GM19468 (cell line): ENCODE measurements around the gene SEMA3B.
"Not testable (repeated sequence)": the region's sequence is repeated elsewhere in the genome, so short reads cannot be mapped to it uniquely, and the experiment has no call there.

Experiments
- ATAC-seq: cut with Tn5 transposase; IDR thresholded peaks from one replicate; pipeline ENCODE4 v1.9.1; 2021; ENCODE audit warnings: mild to moderate bottlenecking, moderate library complexity, moderate number of reproducible peaks; ENCODE audit not compliant: unreplicated experiment; ENCODE audit errors: extremely low read depth

Gene SEMA3B

GRCh38 chr3:50303013-50303815 lies 34.3 kb downstream of the SEMA3B start, which contains the start of gene HYAL1:
HYAL1 (minus strand) TSS chr3:50303574; CDS start chr3:50302956, 618 bp downstream.
- no peak for ATAC-seq

DNA sequence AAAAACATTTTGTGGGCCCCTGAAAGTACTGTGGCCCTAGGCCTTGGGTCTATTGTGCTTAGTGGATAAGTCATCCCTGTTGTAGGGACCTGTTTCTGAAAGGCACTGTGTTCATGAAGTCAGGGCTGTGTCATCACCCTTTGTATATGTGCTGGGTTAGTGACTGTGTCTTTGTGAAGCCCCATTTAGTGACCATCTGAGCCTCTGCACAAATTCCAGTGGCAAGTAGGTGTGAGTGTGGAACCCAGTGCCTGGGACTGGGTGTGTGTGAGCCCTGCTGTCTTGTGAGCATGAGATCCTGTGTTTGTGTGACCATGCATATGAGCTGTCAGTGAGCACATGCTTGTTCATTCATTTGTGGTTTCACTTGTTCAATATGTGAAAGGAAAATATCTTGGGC lies 35.7 kb downstream of the SEMA3B start:
- ATAC-seq: no peak

DNA sequence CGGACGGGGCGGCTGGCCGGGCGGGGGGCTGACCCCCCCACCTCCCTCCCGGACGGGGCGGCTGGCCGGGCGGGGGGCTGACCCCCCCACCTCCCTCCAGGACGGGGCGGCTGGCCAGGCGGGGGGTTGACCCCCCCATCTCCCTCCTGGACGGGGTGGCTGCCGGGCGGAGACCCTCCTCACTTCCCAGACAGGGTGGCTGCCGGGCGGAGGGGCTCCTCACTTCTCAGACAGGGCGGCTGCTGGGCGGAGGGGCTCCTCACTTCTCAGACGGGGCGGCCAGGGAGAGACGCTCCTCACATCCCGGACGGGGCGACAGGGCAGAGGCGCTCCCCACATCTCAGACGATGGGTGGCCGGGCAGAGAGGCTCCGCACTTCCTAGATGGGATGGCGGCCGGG lies 43.1 kb downstream of the SEMA3B start:
- not testable (repeated sequence) for ATAC-seq

GRCh38 chr3:50314342-50314741 lies 45.4 kb downstream of the SEMA3B start:
- no peak for ATAC-seq

DNA sequence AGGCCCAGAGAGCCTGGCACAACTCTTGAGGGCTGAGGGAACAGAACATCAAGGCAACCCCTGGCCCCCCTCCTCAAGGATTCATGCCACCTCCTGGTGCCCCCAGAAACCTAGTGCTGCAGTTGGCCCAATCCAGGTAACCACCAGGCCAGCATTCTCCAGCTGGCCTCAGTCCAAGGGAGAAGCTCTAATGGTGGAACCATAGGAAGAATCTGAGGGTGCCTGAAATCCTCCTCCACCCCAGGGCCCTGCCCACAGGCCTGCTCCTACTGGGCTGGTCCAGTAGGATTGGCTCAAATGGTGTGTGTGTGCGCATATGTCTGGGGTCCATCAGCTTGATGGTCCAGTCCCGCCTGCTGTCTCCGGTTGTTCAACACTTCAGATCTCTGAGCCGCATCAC lies 45.9 kb downstream of the SEMA3B start:
- no peak for ATAC-seq

DNA sequence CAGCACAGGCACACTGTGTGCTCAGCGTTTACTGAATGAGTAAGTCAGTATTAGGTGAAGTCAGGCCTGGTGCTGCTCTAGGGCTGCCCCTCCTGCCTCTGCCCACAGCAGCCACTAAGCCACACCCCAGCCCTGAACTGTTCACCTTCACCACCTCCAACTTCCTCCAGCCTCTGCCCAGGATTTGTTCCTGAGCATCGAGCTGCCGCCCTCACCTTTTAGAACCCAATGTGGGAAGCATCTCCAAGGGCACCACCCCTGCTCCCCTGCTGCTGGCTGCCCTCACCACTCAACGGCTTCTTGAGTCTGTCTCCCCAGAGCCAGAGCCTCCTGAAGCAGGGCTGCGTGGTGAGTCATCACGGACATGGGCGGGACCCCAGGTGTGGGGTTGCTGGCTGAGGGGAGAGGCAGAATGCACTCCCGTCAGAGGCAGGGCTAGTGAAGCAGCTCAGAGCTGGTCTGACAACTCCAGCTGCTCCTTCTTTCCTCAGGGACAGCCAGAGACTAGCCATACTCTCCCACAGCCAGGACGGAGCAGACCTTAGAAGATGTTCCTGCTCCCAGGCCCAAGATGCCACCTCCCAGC lies 47.8 kb downstream of the SEMA3B start:
- ATAC-seq: no peak

GRCh38 chr3:50317300-50317699 lies 48.4 kb downstream of the SEMA3B start:
- ATAC-seq: no peak

GRCh38 chr3:50318163-50318562 lies 49.2 kb downstream of the SEMA3B start:
- ATAC-seq: no peak

- no peak for ATAC-seq
These were observed 49.7 kb downstream of the SEMA3B start for GRCh38 chr3:50318615-50319014.

- no peak for ATAC-seq
These were observed 50.4 kb downstream of the SEMA3B start for GRCh38 chr3:50319181-50319893.

DNA sequence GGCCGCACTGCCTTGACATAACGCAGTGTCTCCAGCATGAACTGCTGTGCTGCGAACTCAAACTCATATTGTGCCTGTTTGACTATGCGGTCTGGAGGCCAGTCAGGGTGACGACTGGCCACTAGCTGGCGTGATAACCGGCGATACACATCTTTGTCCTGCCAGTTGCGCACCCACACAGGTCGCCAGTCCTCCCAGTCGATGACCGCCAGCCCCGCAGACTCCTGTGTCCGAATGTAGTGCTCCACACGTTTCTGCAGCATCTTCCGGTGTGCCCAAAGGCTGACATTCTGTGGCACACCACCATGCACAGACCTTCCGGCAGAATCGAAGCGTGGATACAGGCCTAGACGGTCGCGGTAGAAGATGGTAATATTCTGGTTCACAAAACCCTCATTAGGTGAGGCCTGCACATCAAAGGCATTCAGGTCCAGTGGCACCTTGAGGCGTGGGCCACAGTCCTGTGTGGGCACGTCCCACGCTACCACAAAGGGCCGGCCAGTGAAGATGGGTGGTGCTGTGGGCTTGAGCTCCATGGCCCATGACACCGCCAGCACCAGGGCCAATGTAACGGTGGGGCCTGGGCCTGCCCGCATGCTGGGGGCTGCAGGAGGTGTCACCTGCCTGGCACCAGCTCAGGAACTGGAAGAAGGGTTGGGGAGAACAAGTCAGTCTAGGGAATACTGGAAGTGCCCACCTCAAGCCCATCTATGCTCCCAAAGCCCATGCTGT lies 51.1 kb downstream of the SEMA3B start:
- no peak for ATAC-seq

GRCh38 chr3:50320853-50321335 lies 51.9 kb downstream of the SEMA3B start:
- ATAC-seq: no peak

- peak; percentile 55 for ATAC-seq
These were observed 52.6 kb downstream of the SEMA3B start for GRCh38 chr3:50321336-50322114.

- no peak for ATAC-seq
These were observed 53.1 kb downstream of the SEMA3B start for GRCh38 chr3:50322115-50322385.

GRCh38 chr3:50322386-50323091 lies 53.6 kb downstream of the SEMA3B start, which contains the start of gene HYAL2:
HYAL2 (minus strand) TSS chr3:50322745; CDS start chr3:50320489, 2,256 bp downstream.
- no peak for ATAC-seq

DNA sequence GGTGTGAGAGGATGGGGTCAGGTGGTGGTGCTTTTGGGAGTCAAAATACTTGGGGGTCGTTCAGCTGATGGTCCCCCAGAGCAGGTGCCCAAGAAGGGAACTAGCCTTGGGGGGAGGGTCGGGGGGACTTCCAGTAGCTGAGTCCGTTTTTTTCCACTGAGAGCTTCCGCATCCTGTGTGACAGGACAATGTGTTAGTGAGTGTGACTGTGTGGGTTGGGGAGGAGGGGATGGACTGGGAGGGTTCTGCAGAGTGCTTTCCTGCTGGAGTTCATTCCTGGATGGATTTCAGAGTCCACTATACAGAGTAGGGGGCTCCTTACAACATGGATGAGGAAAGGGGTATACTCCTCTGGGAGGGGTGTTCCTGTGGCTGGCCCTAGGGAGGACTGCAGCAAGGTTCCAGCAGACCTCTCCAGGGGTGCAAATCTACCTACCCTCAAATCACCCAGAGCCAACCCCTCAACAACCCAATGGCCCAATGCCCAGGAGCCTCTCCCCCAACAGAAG lies 54.2 kb downstream of the SEMA3B start:
- ATAC-seq: no peak

DNA sequence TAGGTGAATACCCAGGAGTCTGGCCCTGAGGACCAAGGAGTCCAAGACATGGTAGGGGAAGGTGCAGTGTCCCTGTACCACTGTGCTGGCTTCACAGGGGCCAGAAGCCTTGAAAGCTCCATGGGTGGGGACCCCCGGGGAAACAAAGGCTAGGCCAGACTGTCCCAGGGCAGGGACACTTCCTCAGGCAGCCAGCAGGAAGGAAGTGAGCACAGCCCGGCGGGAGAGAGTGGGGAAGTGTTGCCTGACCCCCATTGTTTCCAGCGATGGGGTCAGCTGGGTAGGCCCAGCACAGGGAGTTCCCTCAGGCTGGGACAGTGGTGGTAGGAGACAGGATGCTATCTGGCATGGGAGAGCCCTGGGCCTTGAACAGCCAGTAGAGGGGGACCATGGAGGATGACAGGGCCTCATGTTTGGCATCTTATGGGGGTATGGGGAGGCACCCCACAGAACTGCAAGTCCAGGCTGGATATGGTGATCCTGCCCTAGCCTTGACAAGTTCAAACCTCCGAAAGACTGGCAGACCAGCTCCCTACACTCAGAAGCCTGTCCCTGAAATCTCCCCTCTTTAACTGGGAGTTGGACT lies 54.8 kb downstream of the SEMA3B start:
- no peak for ATAC-seq

DNA sequence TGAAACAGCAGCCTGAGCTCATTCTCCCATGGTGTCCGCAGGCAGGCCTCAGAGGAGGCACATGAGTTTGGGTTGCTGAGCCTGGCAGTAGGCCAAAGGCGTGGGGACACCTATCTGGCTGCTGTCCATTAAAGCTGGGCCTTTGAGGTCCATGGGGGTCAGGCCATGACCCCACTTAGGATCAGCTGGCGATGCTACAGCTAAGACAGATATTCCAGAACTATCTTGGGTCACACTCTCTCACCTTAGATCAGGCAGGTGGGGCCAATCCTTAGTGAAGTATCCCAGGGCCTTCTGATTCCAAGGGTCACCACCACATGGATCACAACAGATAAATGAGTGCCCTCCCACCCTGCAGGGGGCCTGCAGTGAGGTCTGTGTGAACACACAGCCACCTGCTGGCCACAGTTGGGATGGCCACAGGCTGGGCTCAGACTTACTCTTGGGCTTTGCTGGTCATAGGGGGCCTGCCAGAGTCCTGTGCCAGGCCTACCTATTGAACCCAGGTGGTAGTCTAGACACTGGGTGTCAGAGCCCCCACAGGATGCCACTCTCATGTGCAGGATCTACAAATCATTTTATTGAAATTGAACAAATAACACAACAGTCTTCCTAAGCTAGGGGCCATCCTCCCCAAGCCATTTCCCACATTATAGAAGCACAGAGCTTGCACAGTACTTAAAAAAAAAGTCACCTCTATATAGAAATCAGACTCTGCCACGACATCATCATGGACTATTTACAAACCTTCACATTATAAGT lies 55.6 kb downstream of the SEMA3B start:
- ATAC-seq: no peak
